Suppressor macrophage treated with lipopolysaccharide for 4 hours (primary cell): Measurements from ENCODE around the gene TPX2.
A peak's percentile ranks its signal among the peaks of the same experiment; 100 is the strongest.
"Not testable (repeated sequence)": the region's sequence is repeated elsewhere in the genome, so short reads cannot be mapped to it uniquely, and the experiment has no call there.

Experiments
- DNase-seq: peaks from one replicate; pipeline ENCODE4 v3.0.0-alpha.2; 2020

Gene TPX2

GRCh38 chr20:31720486-31721407 is 18.3 kb upstream of the TPX2 start:
- DNase-seq, result no peak

GRCh38 chr20:31721408-31722256 is 17.5 kb upstream of the TPX2 start:
- no peak for DNase-seq

- peak; percentile 91 for DNase-seq
These were observed 16.6 kb upstream of the TPX2 start, which contains the start of gene BCL2L1 for GRCh38 chr20:31722257-31723068. BCL2L1 (minus strand) TSS chr20:31722868; CDS start chr20:31722218, 650 bp downstream.

GRCh38 chr20:31723069-31723318 is 16.1 kb upstream of the TPX2 start:
- no peak for DNase-seq

GRCh38 chr20:31723319-31724078 is 15.6 kb upstream of the TPX2 start:
- peak; percentile 97 for DNase-seq

- DNase-seq, result no peak
These were observed 7.8 kb upstream of the TPX2 start for GRCh38 chr20:31731321-31731717.

- no peak for DNase-seq
These were observed 474 bp downstream of the TPX2 start for GRCh38 chr20:31739550-31739977.

GRCh38 chr20:31740208-31740607 is 1.1 kb downstream of the TPX2 start:
- DNase-seq, result peak; percentile 32

- DNase-seq, result no peak
These were observed 1.7 kb downstream of the TPX2 start for GRCh38 chr20:31740656-31741323.

- DNase-seq, result no peak
These were observed 7.2 kb downstream of the TPX2 start for GRCh38 chr20:31746068-31746878.

- DNase-seq, result not testable (repeated sequence)
These were observed 7.9 kb downstream of the TPX2 start for GRCh38 chr20:31747028-31747427.

- DNase-seq, result no peak
These were observed 8.6 kb downstream of the TPX2 start for GRCh38 chr20:31747640-31748039.

- no peak for DNase-seq
These were observed 10.1 kb downstream of the TPX2 start for GRCh38 chr20:31749223-31749622.

- DNase-seq, result no peak
These were observed 12.0 kb downstream of the TPX2 start for GRCh38 chr20:31751126-31751525.

GRCh38 chr20:31757254-31757653 is 18.2 kb downstream of the TPX2 start:
- no peak for DNase-seq

GRCh38 chr20:31758521-31758920 is 19.4 kb downstream of the TPX2 start:
- DNase-seq, result no peak

- no peak for DNase-seq
These were observed 19.9 kb downstream of the TPX2 start for GRCh38 chr20:31758991-31759390.

- DNase-seq, result no peak
These were observed 20.9 kb downstream of the TPX2 start for GRCh38 chr20:31759836-31760518.

- no peak for DNase-seq
These were observed 21.6 kb downstream of the TPX2 start for GRCh38 chr20:31760519-31761240.
